Mucosa of descending colon (tissue), 3 donors: ENCODE results near the gene C2CD4A. TPM values are rescaled to one million over a fixed set of nuclear protein-coding genes. Genes with fewer than 3 reads are reported as not detected.

Experiments used
- ATAC-seq: fragments of 200-7000 bp; cut with Tn5 transposase; one replicate; pipeline ENCODE4 v1.9.1; 2020; ENCODE audit warnings: mild to moderate bottlenecking, moderate library complexity
- DNase-seq, 3 donors: peaks; one replicate each; pipeline ENCODE4 v3.0.0-alpha.2; 2020
- H3K36me3 ChIP-seq: fragments of 200-600 bp; one replicate; pipeline ENCODE4 v1.8.0; 2021; ENCODE audit warnings: low read depth, mild to moderate bottlenecking
- H3K4me1 ChIP-seq: fragments of 200-600 bp; one replicate; pipeline ENCODE4 v1.8.0; 2021; ENCODE audit warnings: low read depth, mild to moderate bottlenecking
- H3K4me3 ChIP-seq: fragments of 200-600 bp; one replicate; pipeline ENCODE4 v1.8.0; 2021; ENCODE audit warnings: mild to moderate bottlenecking
- H3K9me3 ChIP-seq: fragments of 200-600 bp; one replicate; pipeline ENCODE4 v1.8.0; 2021; ENCODE audit warnings: mild to moderate bottlenecking
- CTCF ChIP-seq: fragments of 200-600 bp; IDR thresholded peaks from one replicate; pipeline ENCODE4 v1.8.0; 2022; ENCODE audit warnings: antibody characterized with exemption, mild to moderate bottlenecking
- intact Hi-C, 2 donors: fragments of 100-400 bp; cut with DNase I in 1 of 2; cut with micrococcal nuclease in 1 of 2; formaldehyde crosslinking; loops; one replicate each; pipeline versions ENCODE4 v1.11.0 to v1.11.1; 2022; cut with DNase I, micrococcal nuclease
- total RNA-seq, 3 donors: library from RNA; stranded (reverse); fragmentation: NEBNext Ultra II Directional in 2 of 3; extraction: Animal tissue kit (Norgen Biotek cat#: 25700) in 2 of 3; gene quantifications; one replicate each; pipeline versions ENCODE4 v1.2.1 to v1.2.4, GENCODE V29; 2021 to 2023
- donor health status: DM: no; HTN: no; CAD: no; lungs with moderate emphysema.
- donor health status: DM: no; HTN: no; CAD: no.
- donor health status: DM: no; HTN: yes; CAD: no.

C2CD4A gene
- total RNA-seq, 3 donors from 2014 or later: 0.28 to 1.9 (median 0.29) TPM

DNA sequence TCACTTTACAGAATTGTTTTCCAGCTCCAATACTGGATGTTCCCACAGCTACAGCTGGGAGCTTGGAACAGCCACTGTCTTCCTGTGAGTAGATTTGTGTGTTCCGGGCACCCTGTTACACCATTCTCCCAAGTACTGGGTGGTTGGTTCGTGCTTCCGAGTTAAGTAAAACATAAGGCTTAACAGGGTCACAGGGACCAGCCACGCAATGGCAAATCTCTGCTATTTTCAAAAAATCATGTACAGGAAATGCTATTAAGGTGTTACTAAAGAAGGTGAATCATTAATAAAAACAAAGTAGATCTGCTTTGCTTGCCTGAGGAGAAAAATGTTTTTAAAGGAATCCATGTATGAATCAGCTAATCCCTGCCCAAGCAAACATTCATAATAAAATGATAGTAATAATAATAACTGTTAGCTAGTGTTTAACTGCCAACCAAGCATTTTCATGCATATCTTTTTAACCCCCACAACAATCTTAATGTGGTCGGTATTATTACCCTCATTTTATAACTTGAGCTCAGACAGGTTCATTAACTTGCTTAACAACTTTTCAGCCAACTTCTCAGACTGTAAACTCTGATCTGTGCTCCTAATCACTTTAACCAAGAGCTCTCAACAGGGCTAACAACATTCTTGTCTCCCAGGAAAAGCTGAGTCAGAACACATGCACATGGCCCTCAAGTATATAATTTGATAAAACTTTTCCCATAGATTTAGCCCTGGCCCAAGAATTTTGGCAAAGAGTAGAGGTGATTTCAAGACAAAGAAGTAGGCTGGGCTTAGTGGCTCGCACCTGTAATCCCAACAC, 2.7 kb upstream of the C2CD4A start:
- no peak for ATAC-seq
- TF ChIP-seq CTCF: no peak
- Histone ChIP-seq H3K4me3 (no peak overlapping the region), H3K9me3 (no peaks in the 10 kb centered on the region), H3K36me3 (no peaks in the 10 kb centered on the region), H3K4me1 (peaks cover 22% of the 10 kb centered on the region)
- intact Hi-C loops: no loop called here
- DNase-seq: no peak

GRCh38 chr15:62067448-62068044, 769 bp downstream of the C2CD4A start:
- H3K4me1 ChIP-seq: peaks cover 17% of the 10 kb centered on the region
- intact Hi-C loops: no loop called here

GRCh38 chr15:62068071-62068809, 1.5 kb downstream of the C2CD4A start:
- intact Hi-C loops: no loop called here
- DNase-seq (peak; percentile 45 to 74 (median 73)), ATAC-seq (peak; percentile 77)
- Histone ChIP-seq H3K36me3 (no peaks in the 10 kb centered on the region), H3K9me3 (no peaks in the 10 kb centered on the region), H3K4me1 (peaks cover 17% of the 10 kb centered on the region), H3K4me3 (peak overlapping the region; percentile 25)
- no peak for TF ChIP-seq CTCF

More at GRCh38 chr15:62067448-62068044, 769 bp downstream of the C2CD4A start:
- peak; percentile 58 for ATAC-seq
- TF ChIP-seq CTCF: no peak
- no peaks in the 10 kb centered on the region for H3K36me3 ChIP-seq
- H3K9me3 ChIP-seq: no peaks in the 10 kb centered on the region
- peak overlapping the region; percentile 25 for H3K4me3 ChIP-seq
- DNase-seq: peak; percentile 28 to 63 (median 56)

- no peak for TF ChIP-seq CTCF
- ATAC-seq (no peak), DNase-seq (no peak)
- H3K36me3 ChIP-seq: no peaks in the 10 kb centered on the region
- intact Hi-C loops: no loop called here
- no peak overlapping the region for H3K4me3 ChIP-seq
- H3K9me3 ChIP-seq: no peaks in the 10 kb centered on the region
- H3K4me1 ChIP-seq: peaks cover 17% of the 10 kb centered on the region
Observed at GRCh38 chr15:62068810-62069167, 2.0 kb downstream of the C2CD4A start.

- H3K36me3 ChIP-seq: no peaks in the 10 kb centered on the region
- peaks cover 17% of the 10 kb centered on the region for H3K4me1 ChIP-seq
- ATAC-seq: no peak
- no peaks in the 10 kb centered on the region for H3K9me3 ChIP-seq
- no peak for TF ChIP-seq CTCF
- no peak for DNase-seq
- no peak overlapping the region for H3K4me3 ChIP-seq
- intact Hi-C loops: no loop called here
Observed at GRCh38 chr15:62069551-62069950, 2.8 kb downstream of the C2CD4A start.
